ENCODE results near the gene MED12.

Gene MED12

GRCh38 chrX:71128166-71128833 is 9.9 kb downstream of the MED12 start:
- H3K36me3 ChIP-seq (ENCODE audit: control insufficient read depth, insufficient read depth, low read length), result peaks cover 11% of the 10 kb centered on the region

GRCh38 chrX:71128915-71129765 is 10.7 kb downstream of the MED12 start:
- no peak overlapping the region for H2BK5ac ChIP-seq (ENCODE audit: low read length)

More at GRCh38 chrX:71128166-71128833, 9.9 kb downstream of the MED12 start:
- no peak overlapping the region for H3K23ac ChIP-seq (ENCODE audit: low read length)
- no peaks in the 10 kb centered on the region for H3K27me3 ChIP-seq (ENCODE audit: insufficient read depth, low read length, poor library complexity)
- H3K79me1 ChIP-seq (ENCODE audit: low read length), result no peaks in the 10 kb centered on the region
- no peak overlapping the region for H3K4ac ChIP-seq (ENCODE audit: low read depth, low read length)
- no peak overlapping the region for H2BK120ac ChIP-seq (ENCODE audit: low read depth, low read length)
- no peak overlapping the region for H2BK15ac ChIP-seq (replicated peaks; ENCODE audit: low read depth)
- H4K5ac ChIP-seq (ENCODE audit: low read length), result no peak overlapping the region
- DNase-seq, result no peak
- no CpG with 5 or more reads among the region's 12 CpGs for WGBS (ENCODE audit: extremely low coverage, insufficient coverage, low lambda C conversion rate)
- no peak overlapping the region for H3K4me2 ChIP-seq (ENCODE audit: low read length)
- no peaks in the 10 kb centered on the region for H3K4me1 ChIP-seq (ENCODE audit: control insufficient read depth, low read depth, low read length)
- H3K79me2 ChIP-seq (ENCODE audit: control insufficient read depth, insufficient read depth, low read length), result no peaks in the 10 kb centered on the region
- no peak overlapping the region for H2AK5ac ChIP-seq (ENCODE audit: low read length)
- no peak overlapping the region for H3K18ac ChIP-seq (ENCODE audit: low read length)
- H3K27ac ChIP-seq (ENCODE audit: low read depth, low read length), result no peak overlapping the region
- no peak overlapping the region for H3K56ac ChIP-seq (ENCODE audit: low read length)
- H4K8ac ChIP-seq (ENCODE audit: low read depth, low read length), result no peak overlapping the region
- no peak overlapping the region for H3K4me3 ChIP-seq (ENCODE audit: low read length)
- H3K9ac ChIP-seq (ENCODE audit: low read length), result no peak overlapping the region
- H2BK5ac ChIP-seq (ENCODE audit: low read length), result no peak overlapping the region

GRCh38 chrX:71131510-71131909 is 13.1 kb downstream of the MED12 start:
- no peaks in the 10 kb centered on the region for H3K4me1 ChIP-seq (ENCODE audit: control insufficient read depth, low read depth, low read length)
- H2AK5ac ChIP-seq (ENCODE audit: low read length), result no peak overlapping the region
- H3K9ac ChIP-seq (ENCODE audit: low read length), result no peak overlapping the region
- H3K36me3 ChIP-seq (ENCODE audit: control insufficient read depth, insufficient read depth, low read length), result peaks cover 11% of the 10 kb centered on the region
- no CpG with 5 or more reads among the region's 4 CpGs for WGBS (ENCODE audit: extremely low coverage, insufficient coverage, low lambda C conversion rate)
- H4K5ac ChIP-seq (ENCODE audit: low read length), result no peak overlapping the region
- no peak overlapping the region for H2BK15ac ChIP-seq (replicated peaks; ENCODE audit: low read depth)
- H3K27me3 ChIP-seq (ENCODE audit: insufficient read depth, low read length, poor library complexity), result no peaks in the 10 kb centered on the region
- H3K18ac ChIP-seq (ENCODE audit: low read length), result no peak overlapping the region
- H3K56ac ChIP-seq (ENCODE audit: low read length), result no peak overlapping the region
- no peaks in the 10 kb centered on the region for H3K79me2 ChIP-seq (ENCODE audit: control insufficient read depth, insufficient read depth, low read length)
- H3K4me2 ChIP-seq (ENCODE audit: low read length), result no peak overlapping the region
- no peaks in the 10 kb centered on the region for H3K79me1 ChIP-seq (ENCODE audit: low read length)
- no peak overlapping the region for H2BK5ac ChIP-seq (ENCODE audit: low read length)
- H3K4me3 ChIP-seq (ENCODE audit: low read length), result no peak overlapping the region
- no peak overlapping the region for H4K8ac ChIP-seq (ENCODE audit: low read depth, low read length)
- no peak overlapping the region for H2BK120ac ChIP-seq (ENCODE audit: low read depth, low read length)
- no peak for DNase-seq
- no peak overlapping the region for H3K4ac ChIP-seq (ENCODE audit: low read depth, low read length)
- no peak overlapping the region for H3K27ac ChIP-seq (ENCODE audit: low read depth, low read length)
- H3K23ac ChIP-seq (ENCODE audit: low read length), result no peak overlapping the region

More at GRCh38 chrX:71128915-71129765, 10.7 kb downstream of the MED12 start:
- Histone ChIP-seq H2BK120ac (ENCODE audit: low read depth, low read length) (no peak overlapping the region), H3K4ac (ENCODE audit: low read depth, low read length) (no peak overlapping the region), H3K36me3 (ENCODE audit: control insufficient read depth, insufficient read depth, low read length) (peaks cover 11% of the 10 kb centered on the region), H3K4me3 (ENCODE audit: low read length) (no peak overlapping the region), H3K56ac (ENCODE audit: low read length) (no peak overlapping the region), H3K4me2 (ENCODE audit: low read length) (no peak overlapping the region), H3K27ac (ENCODE audit: low read depth, low read length) (no peak overlapping the region), H3K79me2 (ENCODE audit: control insufficient read depth, insufficient read depth, low read length) (no peaks in the 10 kb centered on the region), H3K9ac (ENCODE audit: low read length) (no peak overlapping the region), H3K23ac (ENCODE audit: low read length) (no peak overlapping the region), H4K5ac (ENCODE audit: low read length) (no peak overlapping the region), H3K18ac (ENCODE audit: low read length) (no peak overlapping the region), H3K79me1 (ENCODE audit: low read length) (no peaks in the 10 kb centered on the region), H2BK15ac (replicated peaks; ENCODE audit: low read depth) (no peak overlapping the region), H4K8ac (ENCODE audit: low read depth, low read length) (no peak overlapping the region), H2AK5ac (ENCODE audit: low read length) (no peak overlapping the region), H3K4me1 (ENCODE audit: control insufficient read depth, low read depth, low read length) (no peaks in the 10 kb centered on the region), H3K27me3 (ENCODE audit: insufficient read depth, low read length, poor library complexity) (no peaks in the 10 kb centered on the region)
- peak; percentile 55 for DNase-seq
- no CpG with 5 or more reads among the region's 18 CpGs for WGBS (ENCODE audit: extremely low coverage, insufficient coverage, low lambda C conversion rate)

GRCh38 chrX:71140440-71140839 is 22.0 kb downstream of the MED12 start:
- no peak for DNase-seq
- Histone ChIP-seq H3K4ac (ENCODE audit: low read depth, low read length) (no peak overlapping the region), H2BK15ac (replicated peaks; ENCODE audit: low read depth) (no peak overlapping the region), H3K18ac (ENCODE audit: low read length) (no peak overlapping the region), H3K9ac (ENCODE audit: low read length) (no peak overlapping the region), H3K4me3 (ENCODE audit: low read length) (no peak overlapping the region), H2BK5ac (ENCODE audit: low read length) (no peak overlapping the region), H2AK5ac (ENCODE audit: low read length) (no peak overlapping the region), H3K36me3 (ENCODE audit: control insufficient read depth, insufficient read depth, low read length) (no peaks in the 10 kb centered on the region), H4K8ac (ENCODE audit: low read depth, low read length) (no peak overlapping the region), H2BK120ac (ENCODE audit: low read depth, low read length) (no peak overlapping the region), H3K56ac (ENCODE audit: low read length) (no peak overlapping the region), H3K27ac (ENCODE audit: low read depth, low read length) (no peak overlapping the region), H3K4me1 (ENCODE audit: control insufficient read depth, low read depth, low read length) (no peaks in the 10 kb centered on the region), H3K23ac (ENCODE audit: low read length) (no peak overlapping the region), H4K5ac (ENCODE audit: low read length) (no peak overlapping the region), H3K4me2 (ENCODE audit: low read length) (no peak overlapping the region), H3K79me1 (ENCODE audit: low read length) (no peaks in the 10 kb centered on the region), H3K27me3 (ENCODE audit: insufficient read depth, low read length, poor library complexity) (no peaks in the 10 kb centered on the region), H3K79me2 (ENCODE audit: control insufficient read depth, insufficient read depth, low read length) (no peaks in the 10 kb centered on the region)
- no CpG with 5 or more reads among the region's 6 CpGs for WGBS (ENCODE audit: extremely low coverage, insufficient coverage, low lambda C conversion rate)

- no peak overlapping the region for H3K18ac ChIP-seq (ENCODE audit: low read length)
- no peak overlapping the region for H2BK120ac ChIP-seq (ENCODE audit: low read depth, low read length)
- DNase-seq, result no peak
- H4K8ac ChIP-seq (ENCODE audit: low read depth, low read length), result no peak overlapping the region
- H3K36me3 ChIP-seq (ENCODE audit: control insufficient read depth, insufficient read depth, low read length), result no peaks in the 10 kb centered on the region
- no peak overlapping the region for H3K9ac ChIP-seq (ENCODE audit: low read length)
- H2BK15ac ChIP-seq (replicated peaks; ENCODE audit: low read depth), result no peak overlapping the region
- H3K27me3 ChIP-seq (ENCODE audit: insufficient read depth, low read length, poor library complexity), result no peaks in the 10 kb centered on the region
- no peak overlapping the region for H3K27ac ChIP-seq (ENCODE audit: low read depth, low read length)
- H4K5ac ChIP-seq (ENCODE audit: low read length), result no peak overlapping the region
- no peak overlapping the region for H2BK5ac ChIP-seq (ENCODE audit: low read length)
- no peaks in the 10 kb centered on the region for H3K79me1 ChIP-seq (ENCODE audit: low read length)
- no peak overlapping the region for H3K56ac ChIP-seq (ENCODE audit: low read length)
- no peak overlapping the region for H3K4me2 ChIP-seq (ENCODE audit: low read length)
- no CpG with 5 or more reads among the region's 6 CpGs for WGBS (ENCODE audit: extremely low coverage, insufficient coverage, low lambda C conversion rate)
- H3K4me3 ChIP-seq (ENCODE audit: low read length), result no peak overlapping the region
- H2AK5ac ChIP-seq (ENCODE audit: low read length), result no peak overlapping the region
- H3K23ac ChIP-seq (ENCODE audit: low read length), result no peak overlapping the region
- H3K4me1 ChIP-seq (ENCODE audit: control insufficient read depth, low read depth, low read length), result no peaks in the 10 kb centered on the region
- no peaks in the 10 kb centered on the region for H3K79me2 ChIP-seq (ENCODE audit: control insufficient read depth, insufficient read depth, low read length)
- H3K4ac ChIP-seq (ENCODE audit: low read depth, low read length), result no peak overlapping the region
Observed at GRCh38 chrX:71143508-71143907, 25.1 kb downstream of the MED12 start.

Data from mesendoderm (in vitro differentiated cells).